ENCODE measurements around the gene OSGEP.

Gene OSGEP

DNA sequence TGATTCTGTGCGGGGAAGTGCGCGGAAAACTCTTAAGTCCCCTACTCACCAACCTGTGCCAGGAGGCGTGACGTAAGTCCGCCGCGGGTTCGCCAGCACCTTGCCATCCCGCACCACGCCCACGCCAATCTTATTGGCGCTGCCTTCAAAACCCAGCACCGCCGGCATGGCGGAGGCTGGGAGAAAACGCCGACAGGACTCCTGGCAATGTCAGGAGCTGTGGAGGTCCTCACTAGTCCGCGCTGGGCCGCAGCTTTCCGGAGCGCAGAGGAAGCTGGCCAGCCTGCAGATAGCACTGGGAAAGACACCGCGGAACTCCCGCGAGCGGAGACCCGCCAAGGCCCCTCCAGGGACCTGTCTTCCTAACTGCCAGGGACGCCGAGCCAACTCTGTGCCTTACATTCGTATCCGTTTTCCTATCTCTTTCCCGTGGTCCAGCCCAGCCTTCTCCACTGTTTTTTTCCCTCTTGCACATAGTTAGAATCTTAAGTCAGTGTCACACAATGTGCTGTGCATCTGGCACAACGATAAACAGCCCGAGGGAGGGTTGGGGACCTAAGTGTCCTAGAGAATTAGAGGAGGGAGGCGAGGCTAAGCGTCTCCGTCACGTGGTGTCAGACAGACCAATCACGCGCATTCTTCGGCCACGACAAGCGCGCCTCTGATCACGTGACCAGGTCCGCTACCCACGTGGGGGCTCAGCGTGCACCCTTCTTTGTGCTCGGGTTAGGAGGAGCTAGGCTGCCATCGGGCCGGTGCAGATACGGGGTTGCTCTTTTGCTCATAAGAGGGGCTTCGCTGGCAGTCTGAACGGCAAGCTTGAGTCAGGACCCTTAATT is at the start of gene OSGEP, which contains the start of gene APEX1:
Gene OSGEP (minus strand): TSS at position 297 of the 839 bp plus-strand sequence. CDS start 129 bp downstream, at position 168.
Gene APEX1 (plus strand): TSS at position 711 of the 839 bp plus-strand sequence. CDS start 420 bp downstream, outside the sequence.
- H3K4me1 ChIP-seq (ENCODE audit: insufficient read depth, low read length): 0 out of 2 replicates have a peak, but pooled peaks cover 5% of the 10 kb centered on the region

GRCh38 chr14:20503898-20504297 is 49.3 kb upstream of the OSGEP start:
- H3K27me3 ChIP-seq (ENCODE audit: insufficient read depth, low read length): no peaks in the 10 kb centered on the region
- no peak overlapping the region for H3K9ac ChIP-seq (ENCODE audit: low read depth, low read length)
- H3K4me3 ChIP-seq (ENCODE audit: low read length): no peak overlapping the region
- H3K9me3 ChIP-seq (ENCODE audit: insufficient read depth, low read depth, low read length): no peaks in the 10 kb centered on the region
- H3K36me3 ChIP-seq (ENCODE audit: insufficient read depth, low read depth, low read length): no peaks in the 10 kb centered on the region
- peaks cover 10% of the 10 kb centered on the region; the same call in 1 of the 2 replicates for H3K4me1 ChIP-seq (ENCODE audit: insufficient read depth, low read length)
- no peak overlapping the region for H3K27ac ChIP-seq (ENCODE audit: low read length)

More for the DNA sequence above, at the start of gene OSGEP, which contains the start of gene APEX1:
- H3K4me3 ChIP-seq (ENCODE audit: low read length): peak within 1 kb of the TSS; percentile 89
- H3K9ac ChIP-seq (ENCODE audit: low read depth, low read length): peak within 1 kb of the TSS; percentile 100
- H3K36me3 ChIP-seq (ENCODE audit: insufficient read depth, low read depth, low read length): peaks cover 66% of the 10 kb centered on the region
- no peaks in the 10 kb centered on the region for H3K9me3 ChIP-seq (ENCODE audit: insufficient read depth, low read depth, low read length)
- peak within 1 kb of the TSS; percentile 94 for H3K27ac ChIP-seq (ENCODE audit: low read length)
- H3K27me3 ChIP-seq (ENCODE audit: insufficient read depth, low read length): no peaks in the 10 kb centered on the region

GRCh38 chr14:20501346-20501745 is 46.7 kb upstream of the OSGEP start:
- Histone ChIP-seq H3K9ac (ENCODE audit: low read depth, low read length) (no peak overlapping the region), H3K4me1 (ENCODE audit: insufficient read depth, low read length) (peaks cover 15% of the 10 kb centered on the region; the same call in 1 of the 2 replicates), H3K27ac (ENCODE audit: low read length) (no peak overlapping the region), H3K9me3 (ENCODE audit: insufficient read depth, low read depth, low read length) (no peaks in the 10 kb centered on the region), H3K36me3 (ENCODE audit: insufficient read depth, low read depth, low read length) (no peaks in the 10 kb centered on the region), H3K4me3 (ENCODE audit: low read length) (no peak overlapping the region), H3K27me3 (ENCODE audit: insufficient read depth, low read length) (no peaks in the 10 kb centered on the region)

GRCh38 chr14:20499881-20500280 is 45.3 kb upstream of the OSGEP start:
- Histone ChIP-seq H3K27ac (ENCODE audit: low read length) (no peak overlapping the region), H3K36me3 (ENCODE audit: insufficient read depth, low read depth, low read length) (no peaks in the 10 kb centered on the region), H3K4me1 (ENCODE audit: insufficient read depth, low read length) (peaks cover 15% of the 10 kb centered on the region; the same call in 1 of the 2 replicates), H3K9ac (ENCODE audit: low read depth, low read length) (no peak overlapping the region), H3K4me3 (ENCODE audit: low read length) (no peak overlapping the region), H3K9me3 (ENCODE audit: insufficient read depth, low read depth, low read length) (no peaks in the 10 kb centered on the region), H3K27me3 (ENCODE audit: insufficient read depth, low read length) (no peaks in the 10 kb centered on the region)

DNA sequence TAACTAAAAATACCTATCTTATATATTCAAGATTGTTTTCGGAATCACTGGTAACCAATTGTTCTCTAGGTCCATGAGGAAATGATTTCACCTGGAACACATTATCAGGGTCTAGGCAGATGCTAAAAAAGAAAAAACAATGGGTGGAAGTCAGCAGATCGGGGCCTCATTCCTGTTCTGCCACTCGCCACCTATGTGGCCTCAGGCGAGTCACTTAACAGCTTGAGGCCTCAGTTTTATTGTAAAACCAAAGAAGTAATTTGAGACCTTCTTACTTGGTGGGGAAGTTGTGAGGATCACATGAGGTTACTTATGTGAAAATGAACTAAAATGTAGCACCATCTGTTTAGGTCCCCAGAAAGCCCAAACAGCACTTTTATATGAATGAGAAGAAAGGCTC is 44.5 kb upstream of the OSGEP start:
- H3K4me3 ChIP-seq (ENCODE audit: low read length): no peak overlapping the region
- H3K4me1 ChIP-seq (ENCODE audit: insufficient read depth, low read length): peaks cover 15% of the 10 kb centered on the region; the same call in 1 of the 2 replicates
- H3K9ac ChIP-seq (ENCODE audit: low read depth, low read length): peak overlapping the region; percentile 10; the same call in 1 of the 2 replicates
- H3K9me3 ChIP-seq (ENCODE audit: insufficient read depth, low read depth, low read length): no peaks in the 10 kb centered on the region
- no peaks in the 10 kb centered on the region for H3K36me3 ChIP-seq (ENCODE audit: insufficient read depth, low read depth, low read length)
- H3K27ac ChIP-seq (ENCODE audit: low read length): no peak overlapping the region
- no peaks in the 10 kb centered on the region for H3K27me3 ChIP-seq (ENCODE audit: insufficient read depth, low read length)

- peaks cover 15% of the 10 kb centered on the region; the same call in 1 of the 2 replicates for H3K4me1 ChIP-seq (ENCODE audit: insufficient read depth, low read length)
- no peak overlapping the region for H3K9ac ChIP-seq (ENCODE audit: low read depth, low read length)
- H3K4me3 ChIP-seq (ENCODE audit: low read length): no peak overlapping the region
- no peaks in the 10 kb centered on the region for H3K27me3 ChIP-seq (ENCODE audit: insufficient read depth, low read length)
- H3K36me3 ChIP-seq (ENCODE audit: insufficient read depth, low read depth, low read length): no peaks in the 10 kb centered on the region
- no peak overlapping the region for H3K27ac ChIP-seq (ENCODE audit: low read length)
- no peaks in the 10 kb centered on the region for H3K9me3 ChIP-seq (ENCODE audit: insufficient read depth, low read depth, low read length)
These were observed 44.0 kb upstream of the OSGEP start for GRCh38 chr14:20498622-20499021.

DNA sequence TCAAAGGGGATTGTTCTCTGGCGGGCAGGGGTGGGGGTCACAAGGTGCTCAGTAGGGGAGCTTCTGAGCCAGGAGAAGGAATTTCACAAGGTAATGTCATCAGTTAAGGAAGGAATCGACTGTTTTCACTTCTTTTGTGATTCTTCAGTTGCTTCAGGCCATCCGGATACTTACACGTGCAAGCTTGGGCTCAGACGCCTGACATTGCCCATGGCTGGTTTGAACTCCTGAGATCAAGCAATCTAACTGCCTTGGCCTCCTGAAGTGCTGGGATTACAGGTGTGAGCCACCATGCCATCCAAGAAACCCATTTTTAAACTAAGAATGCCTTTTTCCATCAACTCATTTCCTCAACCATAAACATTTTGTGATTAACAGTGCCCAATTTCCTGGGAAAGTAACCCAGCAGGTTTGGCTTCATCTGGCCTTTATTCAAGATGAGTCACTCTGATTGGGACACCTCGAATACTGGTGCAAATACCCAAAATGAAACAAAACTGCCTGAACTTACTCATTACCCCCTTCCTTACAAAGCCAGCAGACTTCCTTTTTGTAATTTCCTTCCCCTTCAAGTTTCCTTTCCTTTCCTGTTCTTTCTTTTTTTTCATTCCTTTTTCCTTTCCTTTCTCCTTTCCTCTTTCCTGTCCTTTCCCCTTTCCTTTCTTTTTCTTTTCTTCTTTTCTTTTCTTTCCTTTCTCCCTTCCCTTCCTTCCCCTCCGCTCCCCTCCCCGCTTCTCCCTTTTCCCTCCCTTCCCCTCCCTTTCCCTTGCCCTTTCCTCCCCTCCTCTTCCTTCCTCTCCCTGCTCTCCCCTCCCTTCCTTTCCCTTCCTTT is 40.5 kb upstream of the OSGEP start:
- Histone ChIP-seq H3K4me1 (ENCODE audit: insufficient read depth, low read length) (peaks cover 15% of the 10 kb centered on the region; the same call in 1 of the 2 replicates), H3K9ac (ENCODE audit: low read depth, low read length) (no peak overlapping the region), H3K4me3 (ENCODE audit: low read length) (no peak overlapping the region), H3K27me3 (ENCODE audit: insufficient read depth, low read length) (no peaks in the 10 kb centered on the region), H3K9me3 (ENCODE audit: insufficient read depth, low read depth, low read length) (no peaks in the 10 kb centered on the region), H3K27ac (ENCODE audit: low read length) (no peak overlapping the region), H3K36me3 (ENCODE audit: insufficient read depth, low read depth, low read length) (no peaks in the 10 kb centered on the region)

GRCh38 chr14:20493634-20494033 is 39.0 kb upstream of the OSGEP start:
- no peaks in the 10 kb centered on the region for H3K36me3 ChIP-seq (ENCODE audit: insufficient read depth, low read depth, low read length)
- no peaks in the 10 kb centered on the region for H3K27me3 ChIP-seq (ENCODE audit: insufficient read depth, low read length)
- peaks cover 7% of the 10 kb centered on the region; the same call in 1 of the 2 replicates for H3K4me1 ChIP-seq (ENCODE audit: insufficient read depth, low read length)
- no peak overlapping the region for H3K9ac ChIP-seq (ENCODE audit: low read depth, low read length)
- H3K9me3 ChIP-seq (ENCODE audit: insufficient read depth, low read depth, low read length): no peaks in the 10 kb centered on the region
- H3K27ac ChIP-seq (ENCODE audit: low read length): no peak overlapping the region
- H3K4me3 ChIP-seq (ENCODE audit: low read length): no peak overlapping the region

GRCh38 chr14:20492486-20492885 is 37.9 kb upstream of the OSGEP start:
- H3K36me3 ChIP-seq (ENCODE audit: insufficient read depth, low read depth, low read length): no peaks in the 10 kb centered on the region
- H3K27me3 ChIP-seq (ENCODE audit: insufficient read depth, low read length): no peaks in the 10 kb centered on the region

DNA sequence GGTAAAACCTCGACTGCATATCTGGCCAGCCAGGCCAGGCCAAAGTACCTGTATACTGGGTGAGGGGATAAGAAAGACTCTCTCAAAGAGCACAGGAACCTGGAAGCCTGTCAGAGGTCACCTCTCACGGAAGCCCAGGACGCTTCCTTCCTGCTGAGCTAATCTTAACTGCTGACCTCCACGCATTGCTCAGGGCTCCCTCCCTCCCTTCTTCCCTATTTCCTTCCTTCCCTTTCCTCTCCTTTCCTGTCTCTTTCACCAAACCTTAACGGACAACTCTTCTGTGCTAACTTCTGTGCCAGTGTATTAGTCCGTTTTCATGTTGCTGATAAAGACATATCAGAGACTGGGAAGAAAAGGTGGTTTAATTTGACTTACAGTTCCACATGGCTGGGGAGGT is 36.0 kb upstream of the OSGEP start:
- no peaks in the 10 kb centered on the region for H3K9me3 ChIP-seq (ENCODE audit: insufficient read depth, low read depth, low read length)
- H3K27ac ChIP-seq (ENCODE audit: low read length): no peak overlapping the region
- no peak overlapping the region for H3K9ac ChIP-seq (ENCODE audit: low read depth, low read length)
- no peak overlapping the region for H3K4me3 ChIP-seq (ENCODE audit: low read length)
- no peaks in the 10 kb centered on the region for H3K27me3 ChIP-seq (ENCODE audit: insufficient read depth, low read length)
- no peaks in the 10 kb centered on the region for H3K36me3 ChIP-seq (ENCODE audit: insufficient read depth, low read depth, low read length)
- peaks cover 16% of the 10 kb centered on the region; the same call in 1 of the 2 replicates for H3K4me1 ChIP-seq (ENCODE audit: insufficient read depth, low read length)

More at GRCh38 chr14:20492486-20492885, 37.9 kb upstream of the OSGEP start:
- H3K4me3 ChIP-seq (ENCODE audit: low read length): no peak overlapping the region
- peaks cover 11% of the 10 kb centered on the region; the same call in 1 of the 2 replicates for H3K4me1 ChIP-seq (ENCODE audit: insufficient read depth, low read length)
- H3K9ac ChIP-seq (ENCODE audit: low read depth, low read length): no peak overlapping the region
- H3K9me3 ChIP-seq (ENCODE audit: insufficient read depth, low read depth, low read length): no peaks in the 10 kb centered on the region
- no peak overlapping the region for H3K27ac ChIP-seq (ENCODE audit: low read length)

All from iPS-20b (cell line).